H1 (cell line): ENCODE measurements around the gene KCP. TPM values are rescaled to one million over a fixed set of nuclear protein-coding genes. Genes with fewer than 3 reads are reported as not detected.

Source experiments
- RBBP5 ChIP-seq: IDR thresholded peaks from 2 replicates; pipeline ENCODE4 v1.7.1; 2012; ENCODE audit warnings: low read depth, mild to moderate bottlenecking, inconsistent platforms, low read length, moderate library complexity, borderline replicate concordance
- SIN3A ChIP-seq, 2 experiments: IDR thresholded peaks in 1 of 2; conservative IDR thresholded peaks in 1 of 2; 2 replicates each; pipeline ENCODE4 v1.6.1; 2011 to 2012; ENCODE audit warnings: low read length in 2 of 2, improper control_type of control experiment in 1 of 2, low read depth in 1 of 2, mild to moderate bottlenecking in 1 of 2
- polyA plus RNA-seq, 7 experiments: library from polyadenylated mRNA; depleted of rRNA in 3 of 7; stranded (reverse) in 5 of 7; unstranded in 2 of 7; fragments of >200 nt in 5 of 7; fragments of 200-250 nt in 2 of 7; gene quantifications; 1 replicate in 5 of 7; 2 replicates in 1 of 7; 4 replicates in 1 of 7; pipeline versions ENCODE4 v1.2.1 to v1.2.3, GENCODE V29; 2011 to 2013; ENCODE audit warnings: missing spikeins in 2 of 7, mixed read lengths in 2 of 7
- total RNA-seq: library from RNA; stranded (reverse); fragmentation: NEBNext Ultra II Directional; extraction: Animal tissue kit (Norgen Biotek cat#: 25700); gene quantifications from 2 replicates; pipeline ENCODE4 v1.2.1, GENCODE V29; 2021
- TF ChIP-seq, protein P1 (sequence below): IDR thresholded peaks from 2 replicates; pipeline ENCODE4 v1.6.1; 2011; ENCODE audit warnings: low read length, improper control_type of control experiment
- TF ChIP-seq, protein P2 (sequence below): IDR thresholded peaks from 2 replicates; pipeline ENCODE4 v1.6.1; 2012; ENCODE audit warnings: inconsistent platforms

KCP gene
- total and polyA plus RNA-seq, 2 of the 8 experiments (the other 6 are each of a cell fraction or from before 2014, with no cell fraction given), result 1.3 to 2.0 TPM

DNA sequence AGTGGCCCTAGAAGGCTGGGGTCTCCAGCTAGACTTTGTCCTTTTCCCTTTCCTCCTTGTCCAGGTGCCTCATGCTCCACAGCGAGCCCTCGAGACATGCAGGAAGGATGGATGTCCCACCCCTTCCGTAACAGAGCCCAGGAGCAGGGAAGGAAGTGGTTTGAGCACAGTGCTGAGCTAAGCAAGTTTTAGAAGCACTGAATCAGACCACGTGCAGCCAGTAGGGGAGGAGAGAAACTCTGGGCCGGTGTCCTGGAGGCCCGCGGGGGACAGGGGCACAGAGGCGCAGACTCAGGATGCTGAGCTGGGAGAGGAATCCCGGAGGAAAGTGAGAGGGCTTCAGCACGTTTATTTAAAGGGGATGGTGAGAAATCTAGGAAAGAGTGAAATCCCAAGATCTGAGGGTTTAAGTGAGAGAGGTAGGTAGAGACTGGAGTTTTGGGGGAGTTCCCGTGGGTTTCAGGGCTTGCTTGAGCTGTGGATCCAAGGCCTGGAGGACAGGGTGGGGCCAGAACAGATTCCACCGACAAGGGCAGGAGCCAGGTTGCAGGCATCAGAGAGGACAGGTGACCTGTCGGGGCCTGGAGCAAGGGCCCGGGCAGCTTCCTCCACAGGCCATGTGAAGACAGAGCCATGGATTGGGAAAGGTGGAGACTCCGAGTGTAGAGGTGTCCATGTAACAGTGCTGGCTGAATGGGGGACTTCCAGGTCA lies 22.8 kb upstream of the KCP start (continued):
- TF ChIP-seq, protein P1, sequence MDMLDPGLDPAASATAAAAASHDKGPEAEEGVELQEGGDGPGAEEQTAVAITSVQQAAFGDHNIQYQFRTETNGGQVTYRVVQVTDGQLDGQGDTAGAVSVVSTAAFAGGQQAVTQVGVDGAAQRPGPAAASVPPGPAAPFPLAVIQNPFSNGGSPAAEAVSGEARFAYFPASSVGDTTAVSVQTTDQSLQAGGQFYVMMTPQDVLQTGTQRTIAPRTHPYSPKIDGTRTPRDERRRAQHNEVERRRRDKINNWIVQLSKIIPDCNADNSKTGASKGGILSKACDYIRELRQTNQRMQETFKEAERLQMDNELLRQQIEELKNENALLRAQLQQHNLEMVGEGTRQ, result no peak
- TF ChIP-seq, protein P2, sequence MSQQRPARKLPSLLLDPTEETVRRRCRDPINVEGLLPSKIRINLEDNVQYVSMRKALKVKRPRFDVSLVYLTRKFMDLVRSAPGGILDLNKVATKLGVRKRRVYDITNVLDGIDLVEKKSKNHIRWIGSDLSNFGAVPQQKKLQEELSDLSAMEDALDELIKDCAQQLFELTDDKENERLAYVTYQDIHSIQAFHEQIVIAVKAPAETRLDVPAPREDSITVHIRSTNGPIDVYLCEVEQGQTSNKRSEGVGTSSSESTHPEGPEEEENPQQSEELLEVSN, result peak; percentile 20; the same call in 1 of the 2 replicates
- TF ChIP-seq RBBP5 (no peak), SIN3A (conservative IDR thresholded peaks at IDR 0.05 in 1 of 2, IDR thresholded peaks at IDR 0.05 in 1 of 2; ENCODE audit: low read depth in 1 of 2, low read length in 2 of 2) (no peak)
